ENCODE measurements around the gene GNAZ.

GRCh38 chr22:23126165-23127054 lies 56.1 kb downstream of the GNAZ start:
- TF ChIP-seq CTCF (IDR thresholded peaks at IDR 0.05; ENCODE audit: low read length), result no peak
- no peak for TF ChIP-seq EZH2phosphoT487 (IDR thresholded peaks at IDR 0.05; ENCODE audit: low read length)
